Measurements from ENCODE around the gene DOCK4.

DOCK4 gene

GRCh38 chr7:112115880-112116279, 90.3 kb downstream of the DOCK4 start:
- no peak for DNase-seq (ENCODE audit: low spot score)
- no peak for TF ChIP-seq CTCF (IDR thresholded peaks at IDR 0.05; ENCODE audit: extremely low read depth, missing control alignments)

GRCh38 chr7:112113913-112114575, 92.2 kb downstream of the DOCK4 start:
- no peak for TF ChIP-seq CTCF (IDR thresholded peaks at IDR 0.05; ENCODE audit: extremely low read depth, missing control alignments)
- no peak for DNase-seq (ENCODE audit: low spot score)

- DNase-seq (ENCODE audit: low spot score) = no peak
- TF ChIP-seq CTCF (IDR thresholded peaks at IDR 0.05; ENCODE audit: extremely low read depth, missing control alignments) = no peak
Observed at GRCh38 chr7:112112822-112113255, 93.4 kb downstream of the DOCK4 start.

GRCh38 chr7:112110651-112111050, 95.5 kb downstream of the DOCK4 start:
- no peak for DNase-seq (ENCODE audit: low spot score)
- TF ChIP-seq CTCF (IDR thresholded peaks at IDR 0.05; ENCODE audit: extremely low read depth, missing control alignments) = no peak

- DNase-seq (ENCODE audit: low spot score) = no peak
- TF ChIP-seq CTCF (IDR thresholded peaks at IDR 0.05; ENCODE audit: extremely low read depth, missing control alignments) = no peak
Observed at GRCh38 chr7:112110175-112110574, 96.0 kb downstream of the DOCK4 start.

- DNase-seq (ENCODE audit: low spot score) = no peak
- TF ChIP-seq CTCF (IDR thresholded peaks at IDR 0.05; ENCODE audit: extremely low read depth, missing control alignments) = no peak
Observed at GRCh38 chr7:112108981-112109380, 97.2 kb downstream of the DOCK4 start.

- no peak for TF ChIP-seq CTCF (IDR thresholded peaks at IDR 0.05; ENCODE audit: extremely low read depth, missing control alignments)
- no peak for DNase-seq (ENCODE audit: low spot score)
Observed at GRCh38 chr7:112105584-112106530, 100.3 kb downstream of the DOCK4 start.
